ENCODE data around the gene CFAP20.

Gene CFAP20

GRCh38 chr16:58116529-58116928 is 12.7 kb downstream of the CFAP20 start:
- H3K27me3 Mint-ChIP-seq (ENCODE audit: low read depth) = no peaks in the 10 kb centered on the region

GRCh38 chr16:58116081-58116480 is 13.1 kb downstream of the CFAP20 start:
- Mint-ChIP-seq H3K27me3 (ENCODE audit: low read depth) (no peaks in the 10 kb centered on the region), H3K9me3 (no peaks in the 10 kb centered on the region), H3K27ac (no peak overlapping the region), H3K36me3 (ENCODE audit: low read depth) (peaks cover 53% of the 10 kb centered on the region), H3K4me3 (no peak overlapping the region), H3K4me1 (peaks cover 38% of the 10 kb centered on the region)
- no peak for TF ChIP-seq CTCF (IDR thresholded peaks at IDR 0.05; ENCODE audit: unreplicated experiment in 3 of 3)

More at GRCh38 chr16:58116529-58116928, 12.7 kb downstream of the CFAP20 start:
- Mint-ChIP-seq H3K27ac (no peak overlapping the region), H3K4me1 (peaks cover 42% of the 10 kb centered on the region), H3K4me3 (no peak overlapping the region), H3K36me3 (ENCODE audit: low read depth) (peaks cover 53% of the 10 kb centered on the region), H3K9me3 (no peaks in the 10 kb centered on the region)
- TF ChIP-seq CTCF (IDR thresholded peaks at IDR 0.05; ENCODE audit: unreplicated experiment in 3 of 3) = no peak

GRCh38 chr16:58114827-58115825 is 14.1 kb downstream of the CFAP20 start:
- Mint-ChIP-seq H3K36me3 (ENCODE audit: low read depth) (peaks cover 53% of the 10 kb centered on the region), H3K9me3 (no peaks in the 10 kb centered on the region), H3K27ac (no peak overlapping the region), H3K27me3 (ENCODE audit: low read depth) (no peaks in the 10 kb centered on the region), H3K4me1 (peaks cover 35% of the 10 kb centered on the region), H3K4me3 (no peak overlapping the region)
- no peak for TF ChIP-seq CTCF (IDR thresholded peaks at IDR 0.05; ENCODE audit: unreplicated experiment in 3 of 3)

DNA sequence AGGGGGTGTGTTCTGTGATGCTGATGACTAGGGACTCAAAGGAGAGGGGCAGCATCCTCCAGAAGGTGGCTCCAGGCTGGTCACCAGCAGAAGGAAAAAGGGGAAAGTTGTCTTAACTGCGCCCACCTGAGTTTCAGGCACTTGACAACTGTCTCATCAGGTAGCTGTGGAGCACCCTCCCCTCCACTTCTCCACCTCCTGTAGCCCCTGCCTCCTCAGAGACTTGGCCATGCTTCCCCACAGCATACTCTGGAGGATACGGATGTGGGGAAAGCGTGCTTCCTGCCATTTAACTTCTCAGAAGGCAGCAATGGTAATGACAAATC is 17.9 kb downstream of the CFAP20 start:
- no peak for TF ChIP-seq CTCF (IDR thresholded peaks at IDR 0.05; ENCODE audit: unreplicated experiment in 3 of 3)
- H3K27me3 Mint-ChIP-seq (ENCODE audit: low read depth) = no peaks in the 10 kb centered on the region
- H3K36me3 Mint-ChIP-seq (ENCODE audit: low read depth) = peaks cover 42% of the 10 kb centered on the region
- peaks cover 15% of the 10 kb centered on the region for H3K4me1 Mint-ChIP-seq
- H3K27ac Mint-ChIP-seq = no peak overlapping the region
- H3K9me3 Mint-ChIP-seq = no peaks in the 10 kb centered on the region
- no peak overlapping the region for H3K4me3 Mint-ChIP-seq

DNA sequence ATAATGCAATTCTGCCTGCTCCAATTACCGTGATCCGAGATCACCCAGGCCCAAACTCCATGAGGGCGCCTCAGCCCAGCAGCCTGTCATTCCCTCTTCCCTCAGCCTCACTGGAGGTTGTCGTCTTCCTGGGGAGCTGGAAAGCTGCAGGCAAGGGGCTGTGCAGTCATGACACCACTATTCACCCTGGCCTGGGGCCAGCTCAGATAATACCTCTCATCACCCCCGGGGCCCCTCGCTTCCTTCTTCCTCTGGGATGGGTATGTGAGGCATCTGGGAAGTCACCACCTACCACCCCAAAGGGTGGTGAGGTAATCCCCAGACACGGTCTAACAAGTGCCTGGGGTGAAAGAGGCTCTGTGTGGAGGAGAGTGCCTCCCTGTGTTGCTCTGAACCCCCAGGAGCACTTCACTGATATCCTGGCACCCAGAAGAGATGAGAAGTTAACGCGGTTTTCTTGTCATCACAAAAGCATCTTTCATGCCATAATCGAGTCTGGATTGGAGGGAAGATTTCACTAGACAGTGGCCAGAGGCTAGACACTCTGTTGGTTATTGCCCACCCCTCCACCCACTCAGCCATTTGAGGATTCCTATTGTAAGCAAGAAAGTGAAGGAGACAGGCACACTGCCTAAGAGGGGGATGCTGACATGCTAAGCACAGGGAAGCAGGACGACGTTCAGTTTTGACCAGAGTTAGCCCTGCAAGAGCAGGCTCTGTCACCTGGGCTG is 18.4 kb downstream of the CFAP20 start:
- H3K27me3 Mint-ChIP-seq (ENCODE audit: low read depth) = no peaks in the 10 kb centered on the region
- no peak for TF ChIP-seq CTCF (IDR thresholded peaks at IDR 0.05; ENCODE audit: unreplicated experiment in 3 of 3)
- H3K4me1 Mint-ChIP-seq = peaks cover 15% of the 10 kb centered on the region
- peaks cover 37% of the 10 kb centered on the region for H3K36me3 Mint-ChIP-seq (ENCODE audit: low read depth)
- no peak overlapping the region for H3K27ac Mint-ChIP-seq
- H3K4me3 Mint-ChIP-seq = no peak overlapping the region
- H3K9me3 Mint-ChIP-seq = no peaks in the 10 kb centered on the region

Data from nephron (organoid).